Neural cell (in vitro differentiated cells): Measurements from ENCODE around the gene SURF4. TPM values are rescaled to one million over a fixed set of nuclear protein-coding genes. Genes with fewer than 3 reads are reported as not detected.

Experiments
- H2AFZ ChIP-seq: fragments of 200-600, 300-800 bp; sonication (generic), shearing (Covaris generic); 2 replicates; pipeline ENCODE4 v1.6.0; 2014; ENCODE audit warnings: low read depth, mild to moderate bottlenecking, antibody characterized with exemption, low read length, moderate library complexity
- H3F3A ChIP-seq: fragments of 200-600 bp; shearing (Covaris generic); 2 replicates; pipeline ENCODE4 v1.6.1; 2016; ENCODE audit warnings: mild to moderate bottlenecking, moderate library complexity, mixed read lengths, antibody characterized with exemption, low read length; ENCODE audit not compliant: insufficient read depth, poor library complexity, severe bottlenecking
- H3K27ac ChIP-seq: fragments of 200-600, 300-800 bp; sonication (generic), shearing (Covaris generic); 2 replicates; pipeline ENCODE4 v1.5.1; 2014; ENCODE audit warnings: mild to moderate bottlenecking, low read length, moderate library complexity
- H3K27me3 ChIP-seq: fragments of 300-800, 200-600 bp; sonication (generic), shearing (Covaris generic); 2 replicates; pipeline ENCODE4 v1.6.0; 2014; ENCODE audit warnings: mild to moderate bottlenecking, low read depth, low read length, moderate library complexity; ENCODE audit not compliant: insufficient read depth
- H3K36me3 ChIP-seq: fragments of 300-800, 200-600 bp; sonication (generic), shearing (Covaris generic); 2 replicates; pipeline ENCODE4 v1.5.1; 2014; ENCODE audit warnings: mild to moderate bottlenecking, antibody characterized with exemption, low read length, moderate library complexity; ENCODE audit not compliant: insufficient read depth
- H3K4me2 ChIP-seq: fragments of 300-800, 200-600 bp; sonication (generic), shearing (Covaris generic); 2 replicates; pipeline ENCODE4 v1.6.0; 2014; ENCODE audit warnings: mild to moderate bottlenecking, low read length
- H3K4me3 ChIP-seq: fragments of 300-800, 200-600 bp; sonication (generic), shearing (Covaris generic); 2 replicates; pipeline ENCODE4 v1.5.1; 2014; ENCODE audit warnings: mild to moderate bottlenecking, low read length, moderate library complexity
- H3K79me2 ChIP-seq: fragments of 200-600 bp; shearing (Covaris generic); replicated peaks from 2 replicates; pipeline ENCODE4 v1.6.0; 2014; ENCODE audit warnings: mild to moderate bottlenecking, low read length, moderate library complexity; ENCODE audit not compliant: insufficient read depth
- H3K9ac ChIP-seq: fragments of 300-800, 200-600 bp; sonication (generic), shearing (Covaris generic); 2 replicates; pipeline ENCODE4 v1.6.1; 2016; ENCODE audit warnings: mild to moderate bottlenecking, low read length, mixed read lengths
- H3K9me2 ChIP-seq: fragments of 200-600 bp; shearing (Covaris generic); 2 replicates; pipeline ENCODE4 v1.6.1; 2016; ENCODE audit warnings: mild to moderate bottlenecking, low read length, mixed read lengths; ENCODE audit not compliant: insufficient read depth
- H3K9me3 ChIP-seq: fragments of 200-600, 300-800 bp; sonication (generic), shearing (Covaris generic); 2 replicates; pipeline ENCODE4 v1.6.1; 2016; ENCODE audit warnings: mild to moderate bottlenecking, mixed run types, low read length, moderate library complexity, mixed read lengths
- H4K20me1 ChIP-seq: fragments of 200-600 bp; shearing (Covaris generic); 2 replicates; pipeline ENCODE4 v1.6.1; 2016; ENCODE audit warnings: mild to moderate bottlenecking, mixed run types; ENCODE audit not compliant: insufficient read depth
- CTCF ChIP-seq: fragments of 450-650 bp; IDR thresholded peaks from 2 replicates; pipeline ENCODE4 v1.5.1; 2014; ENCODE audit warnings: antibody characterized with exemption, mild to moderate bottlenecking, moderate library complexity; ENCODE audit not compliant: poor library complexity, severe bottlenecking
- EP300 ChIP-seq: fragments of 450-650 bp; conservative IDR thresholded peaks from 2 replicates; pipeline ENCODE4 v1.6.1; 2014; ENCODE audit warnings: antibody characterized with exemption, mild to moderate bottlenecking, moderate library complexity; ENCODE audit not compliant: poor library complexity, severe bottlenecking
- EZH2 ChIP-seq: fragments of 200-600, 300-800 bp; shearing (Covaris generic), sonication (generic); IDR thresholded peaks from 2 replicates; pipeline ENCODE4 v1.6.1; 2014; ENCODE audit warnings: antibody characterized with exemption, low read length, borderline replicate concordance, mild to moderate bottlenecking; ENCODE audit not compliant: insufficient read depth, poor library complexity, severe bottlenecking
- MXI1 ChIP-seq: fragments of 450-650 bp; conservative IDR thresholded peaks from 2 replicates; pipeline ENCODE4 v1.6.1; 2014; ENCODE audit warnings: antibody characterized with exemption, mild to moderate bottlenecking; ENCODE audit not compliant: poor library complexity, severe bottlenecking
- POLR2AphosphoS5 ChIP-seq: IDR thresholded peaks from 2 replicates; pipeline ENCODE4 v1.6.1; 2012
- RAD21 ChIP-seq: fragments of 450-650 bp; conservative IDR thresholded peaks from 2 replicates; pipeline ENCODE4 v1.6.1; 2014; ENCODE audit warnings: antibody characterized with exemption, mild to moderate bottlenecking, moderate library complexity
- SMC3 ChIP-seq: fragments of 450-650 bp; conservative IDR thresholded peaks from 2 replicates; pipeline ENCODE4 v1.6.1; 2014; ENCODE audit warnings: antibody characterized with exemption, mild to moderate bottlenecking, moderate library complexity; ENCODE audit not compliant: poor library complexity
- TAF1 ChIP-seq: IDR thresholded peaks from 2 replicates; pipeline ENCODE4 v1.6.1; 2012; ENCODE audit warnings: low read depth
- polyA plus RNA-seq: library from polyadenylated mRNA; depleted of rRNA; stranded (reverse); fragments of >200 nt; gene quantifications from 2 replicates; pipeline ENCODE4 v1.2.3, GENCODE V29; 2014
- TF ChIP-seq, protein P1 (sequence below): IDR thresholded peaks from 2 replicates; pipeline ENCODE4 v1.6.1; 2012; ENCODE audit warnings: borderline replicate concordance

SURF4 gene
- polyA plus RNA-seq, 1 donor from 2014 or later, result 78.3 TPM

- TF ChIP-seq CTCF (no peak), EZH2 (no peak), POLR2AphosphoS5 (no peak), TAF1 (no peak)
- no peak overlapping the region for H3K4me3 ChIP-seq
These were observed 23.1 kb downstream of the SURF4 start for GRCh38 chr9:133352635-133353340.

DNA sequence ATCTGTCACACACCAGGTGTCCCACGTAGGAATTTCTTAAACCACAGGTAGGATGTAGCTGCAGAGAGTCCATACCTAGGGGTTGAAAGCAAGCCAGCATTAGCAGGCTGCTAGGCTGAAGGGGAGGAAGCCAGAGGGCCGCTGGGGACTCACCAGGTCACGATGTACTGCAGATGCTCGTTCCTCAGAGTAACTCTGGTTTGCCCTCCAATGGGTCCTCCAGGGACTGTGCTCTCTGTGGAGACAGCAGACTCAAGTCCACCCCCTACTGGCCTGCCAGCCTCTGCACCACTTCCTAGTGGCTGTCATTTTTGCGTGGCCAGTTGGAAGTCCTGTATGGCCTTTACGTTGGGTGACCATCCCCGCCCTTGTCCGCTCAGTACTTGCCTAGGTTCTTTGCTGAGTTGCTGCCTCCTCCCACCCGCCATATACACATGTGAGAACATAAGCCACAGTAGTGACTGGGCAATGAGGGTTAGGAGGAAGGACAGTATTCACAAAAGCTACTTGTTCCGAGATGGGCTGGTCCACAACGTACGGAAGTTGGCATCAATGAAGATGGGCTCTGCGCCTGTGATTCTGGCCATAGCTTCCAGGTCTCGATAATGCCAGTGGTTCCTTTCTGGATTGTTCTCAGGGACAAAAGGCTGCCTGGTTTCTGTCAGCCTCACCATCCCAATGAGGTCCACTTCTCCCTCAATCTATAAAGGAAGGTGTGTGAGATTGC lies 23.8 kb downstream of the SURF4 start:
- H3K4me3 ChIP-seq, result no peak overlapping the region
- H3K27me3 ChIP-seq, result no peaks in the 10 kb centered on the region
- H4K20me1 ChIP-seq, result no peaks in the 10 kb centered on the region
- H3K79me2 ChIP-seq, result peaks cover 24% of the 10 kb centered on the region
- no peak overlapping the region for H3K9ac ChIP-seq
- H3K4me2 ChIP-seq, result no peak overlapping the region
- no peak overlapping the region for H3K27ac ChIP-seq
- H3K9me2 ChIP-seq, result no peaks in the 10 kb centered on the region
- H3K9me3 ChIP-seq, result no peaks in the 10 kb centered on the region
- no peaks in the 10 kb centered on the region for H3F3A ChIP-seq
- peaks cover 6% of the 10 kb centered on the region for H3K36me3 ChIP-seq
- H2AFZ ChIP-seq, result no peak overlapping the region
- TF ChIP-seq CTCF, result no peak
- TF ChIP-seq, protein P1, sequence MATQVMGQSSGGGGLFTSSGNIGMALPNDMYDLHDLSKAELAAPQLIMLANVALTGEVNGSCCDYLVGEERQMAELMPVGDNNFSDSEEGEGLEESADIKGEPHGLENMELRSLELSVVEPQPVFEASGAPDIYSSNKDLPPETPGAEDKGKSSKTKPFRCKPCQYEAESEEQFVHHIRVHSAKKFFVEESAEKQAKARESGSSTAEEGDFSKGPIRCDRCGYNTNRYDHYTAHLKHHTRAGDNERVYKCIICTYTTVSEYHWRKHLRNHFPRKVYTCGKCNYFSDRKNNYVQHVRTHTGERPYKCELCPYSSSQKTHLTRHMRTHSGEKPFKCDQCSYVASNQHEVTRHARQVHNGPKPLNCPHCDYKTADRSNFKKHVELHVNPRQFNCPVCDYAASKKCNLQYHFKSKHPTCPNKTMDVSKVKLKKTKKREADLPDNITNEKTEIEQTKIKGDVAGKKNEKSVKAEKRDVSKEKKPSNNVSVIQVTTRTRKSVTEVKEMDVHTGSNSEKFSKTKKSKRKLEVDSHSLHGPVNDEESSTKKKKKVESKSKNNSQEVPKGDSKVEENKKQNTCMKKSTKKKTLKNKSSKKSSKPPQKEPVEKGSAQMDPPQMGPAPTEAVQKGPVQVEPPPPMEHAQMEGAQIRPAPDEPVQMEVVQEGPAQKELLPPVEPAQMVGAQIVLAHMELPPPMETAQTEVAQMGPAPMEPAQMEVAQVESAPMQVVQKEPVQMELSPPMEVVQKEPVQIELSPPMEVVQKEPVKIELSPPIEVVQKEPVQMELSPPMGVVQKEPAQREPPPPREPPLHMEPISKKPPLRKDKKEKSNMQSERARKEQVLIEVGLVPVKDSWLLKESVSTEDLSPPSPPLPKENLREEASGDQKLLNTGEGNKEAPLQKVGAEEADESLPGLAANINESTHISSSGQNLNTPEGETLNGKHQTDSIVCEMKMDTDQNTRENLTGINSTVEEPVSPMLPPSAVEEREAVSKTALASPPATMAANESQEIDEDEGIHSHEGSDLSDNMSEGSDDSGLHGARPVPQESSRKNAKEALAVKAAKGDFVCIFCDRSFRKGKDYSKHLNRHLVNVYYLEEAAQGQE, result no peak
- no peak for TF ChIP-seq EZH2
- no peak for TF ChIP-seq TAF1
- no peak for TF ChIP-seq EP300
- no peak for TF ChIP-seq RAD21
- TF ChIP-seq SMC3, result no peak
- TF ChIP-seq POLR2AphosphoS5, result no peak
- no peak for TF ChIP-seq MXI1

More at GRCh38 chr9:133352635-133353340, 23.1 kb downstream of the SURF4 start:
- Histone ChIP-seq H4K20me1 (no peaks in the 10 kb centered on the region), H3K36me3 (peaks cover 6% of the 10 kb centered on the region), H3F3A (no peaks in the 10 kb centered on the region), H3K27me3 (no peaks in the 10 kb centered on the region), H3K27ac (no peak overlapping the region), H3K9me2 (no peaks in the 10 kb centered on the region), H3K9ac (no peak overlapping the region), H2AFZ (no peak overlapping the region), H3K4me2 (no peak overlapping the region), H3K9me3 (no peaks in the 10 kb centered on the region), H3K79me2 (peaks cover 30% of the 10 kb centered on the region)
